GM18951 (cell line): ENCODE data around the gene CDH15.

Experiments
- POLR2A ChIP-seq: IDR thresholded peaks from 4 replicates; pipeline ENCODE4 v1.6.1; 2011; ENCODE audit warnings: mild to moderate bottlenecking; ENCODE audit not compliant: insufficient read length, insufficient read depth; ENCODE audit errors: extremely low read depth
- in situ Hi-C: fragments of 300-500 bp; cut with MboI; formaldehyde crosslinking; loops from one replicate; pipeline ENCODE4 v1.12.0; 2022; ENCODE audit warnings: low sequenced_read_pairs, mixed read lengths, inconsistent platforms; ENCODE audit not compliant: unreplicated experiment

The CDH15 gene

GRCh38 chr16:89171216-89172170, at the start of gene CDH15:
Gene CDH15 (plus strand): TSS chr16:89171748. CDS start chr16:89171832, 84 bp downstream.
- in situ Hi-C loops: loop anchor here (25.0 kb wide), 1 partner anchor 234 kb away; no protein-coding TSS in a partner anchor
- no peak for TF ChIP-seq POLR2A

- in situ Hi-C loops: no loop called here
- no peak for TF ChIP-seq POLR2A
These were observed 49.2 kb upstream of the CDH15 start for GRCh38 chr16:89122322-89122851.

GRCh38 chr16:89123001-89123830, 48.3 kb upstream of the CDH15 start:
- TF ChIP-seq POLR2A: no peak
- in situ Hi-C loops: no loop called here

DNA sequence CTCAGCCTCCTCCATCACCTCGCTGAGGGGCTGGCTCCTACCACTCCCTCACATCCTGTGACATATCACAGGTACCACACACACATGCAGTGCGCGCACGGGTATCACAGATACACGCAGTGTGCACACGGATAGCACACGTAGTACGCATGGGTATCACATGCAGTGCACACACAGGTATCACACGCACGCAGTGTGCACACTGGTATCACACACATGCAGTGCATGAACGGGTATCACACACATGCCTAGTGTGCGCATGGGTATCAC, 47.8 kb upstream of the CDH15 start:
- no peak for TF ChIP-seq POLR2A
- in situ Hi-C loops: no loop called here

- no peak for TF ChIP-seq POLR2A
- in situ Hi-C loops: no loop called here
These were observed 42.2 kb upstream of the CDH15 start for GRCh38 chr16:89129378-89129777.

- TF ChIP-seq POLR2A: no peak
These were observed 41.1 kb upstream of the CDH15 start for GRCh38 chr16:89130448-89130847.

GRCh38 chr16:89131783-89132182, 39.8 kb upstream of the CDH15 start:
- in situ Hi-C loops: no loop called here
- TF ChIP-seq POLR2A: no peak

More at GRCh38 chr16:89130448-89130847, 41.1 kb upstream of the CDH15 start:
- in situ Hi-C loops: no loop called here

DNA sequence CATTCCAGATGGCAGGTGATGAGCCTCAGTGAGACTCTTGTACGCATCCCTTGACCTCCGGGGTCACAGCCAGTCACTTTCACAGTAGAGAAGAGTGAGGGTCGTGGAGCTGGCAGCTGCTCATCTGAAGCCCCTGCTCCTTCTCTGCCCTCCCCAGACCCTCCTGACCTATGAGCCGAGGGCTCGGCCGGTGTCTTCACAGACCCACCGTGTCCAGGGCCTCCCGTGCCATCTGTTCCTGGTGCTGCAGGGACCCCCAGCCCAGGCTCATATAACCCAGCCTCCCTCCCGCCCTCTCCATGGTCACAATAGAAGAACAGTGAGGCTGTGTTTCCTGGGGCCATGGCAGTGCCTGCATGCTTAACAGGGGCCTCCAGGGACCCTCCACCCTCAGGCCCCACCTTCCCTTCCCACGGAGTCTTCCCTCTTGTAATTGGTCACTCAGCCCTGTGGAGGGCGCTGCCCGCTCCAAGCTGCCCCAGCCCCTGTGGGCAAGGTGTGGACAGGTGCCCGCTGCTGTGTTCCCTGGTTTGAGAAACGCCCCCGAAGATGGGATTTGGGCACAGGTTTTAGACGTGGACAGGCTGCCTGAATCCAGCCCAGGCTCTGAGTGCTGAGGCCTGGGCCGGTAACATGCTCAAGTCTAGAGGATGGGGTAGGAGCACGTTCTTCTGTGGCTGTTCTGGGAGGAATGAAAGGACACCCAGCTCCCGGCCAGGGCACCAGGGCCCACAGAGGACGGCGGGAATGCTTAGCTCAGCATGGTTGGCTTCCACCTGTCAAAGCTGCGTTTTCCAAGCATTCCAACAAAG, 39.1 kb upstream of the CDH15 start:
- TF ChIP-seq POLR2A: no peak
- in situ Hi-C loops: no loop called here

GRCh38 chr16:89133457-89134127, 38.0 kb upstream of the CDH15 start:
- in situ Hi-C loops: no loop called here
- TF ChIP-seq POLR2A: no peak

GRCh38 chr16:89134269-89134668, 37.3 kb upstream of the CDH15 start:
- in situ Hi-C loops: no loop called here
- no peak for TF ChIP-seq POLR2A

DNA sequence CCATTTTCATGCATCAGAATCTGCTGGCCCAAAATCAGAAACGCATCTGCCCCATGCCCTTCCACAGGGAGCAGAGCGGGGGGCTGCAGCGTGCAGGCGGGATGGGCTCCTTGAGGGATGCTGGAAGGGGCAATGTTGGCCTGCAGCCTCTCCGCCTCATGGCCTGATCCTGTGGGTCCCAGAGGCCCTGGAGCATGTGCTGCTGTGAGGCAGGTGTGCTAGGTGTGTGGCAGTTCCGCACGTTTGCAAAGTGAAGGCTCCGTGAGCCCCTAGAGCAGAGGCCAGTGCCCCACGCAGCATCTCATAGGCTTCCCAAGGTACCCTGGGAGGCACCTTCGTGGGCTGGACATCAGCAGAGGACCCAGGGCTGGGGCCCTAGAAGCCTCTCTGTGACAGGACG, 36.4 kb upstream of the CDH15 start:
- no peak for TF ChIP-seq POLR2A
- in situ Hi-C loops: no loop called here
